Astrocyte (in vitro differentiated cells and primary cell): ENCODE measurements around the gene CST11. TPM values are rescaled to one million over a fixed set of nuclear protein-coding genes. Genes with fewer than 3 reads are reported as not detected.

ENCODE experiments used
- DNase-seq: peaks from one replicate; pipeline ENCODE4 v3.0.0-alpha.2; 2010; ENCODE audit warnings: low read depth
- FAIRE-seq: peaks from 2 replicates; lab custom pipeline; 2011; peaks lifted over from hg19 to GRCh38; lab: Jason Lieb, UNC
- H2AFZ ChIP-seq: 2 replicates; pipeline ENCODE4 v1.6.0; 2012; ENCODE audit warnings: low read depth, low read length, inconsistent platforms
- H3K27ac ChIP-seq: 2 replicates; pipeline ENCODE4 v1.5.1; 2011; ENCODE audit warnings: low read depth, low read length, inconsistent platforms
- H3K27me3 ChIP-seq: 2 replicates; pipeline ENCODE4 v1.6.0; 2011; ENCODE audit warnings: low read length, inconsistent platforms; ENCODE audit not compliant: insufficient read depth
- H3K36me3 ChIP-seq: 2 replicates; pipeline ENCODE4 v1.5.1; 2011; ENCODE audit warnings: low read length, inconsistent platforms; ENCODE audit not compliant: insufficient read depth
- H3K4me1 ChIP-seq: 2 replicates; pipeline ENCODE4 v1.5.1; 2011; ENCODE audit warnings: low read length, inconsistent platforms; ENCODE audit not compliant: insufficient read depth
- H3K4me2 ChIP-seq: 2 replicates; pipeline ENCODE4 v1.6.0; 2012; ENCODE audit warnings: low read length, inconsistent platforms
- H3K4me3 ChIP-seq: 2 replicates; pipeline ENCODE4 v1.5.1; 2011; ENCODE audit warnings: low read depth, mild to moderate bottlenecking, low read length, inconsistent platforms; ENCODE audit not compliant: insufficient read depth
- H3K79me2 ChIP-seq: 2 replicates; pipeline ENCODE4 v1.6.0; 2012; ENCODE audit warnings: mild to moderate bottlenecking, low read length, inconsistent platforms; ENCODE audit not compliant: insufficient read depth
- H3K9ac ChIP-seq: 2 replicates; pipeline ENCODE4 v1.6.0; 2012; ENCODE audit warnings: mild to moderate bottlenecking, low read length, inconsistent platforms
- H3K9me3 ChIP-seq: 2 replicates; pipeline ENCODE4 v1.5.1; 2012; ENCODE audit warnings: low read depth, mild to moderate bottlenecking, low read length, inconsistent platforms; ENCODE audit not compliant: insufficient read depth
- H4K20me1 ChIP-seq: 2 replicates; pipeline ENCODE4 v1.6.0; 2012; ENCODE audit warnings: low read length, inconsistent platforms; ENCODE audit not compliant: insufficient read depth
- H3K27ac Mint-ChIP-seq: one replicate; pipeline ENCODE4 v1.8.0; 2021; ENCODE audit warnings: mild to moderate bottlenecking, mixed read lengths; ENCODE audit not compliant: unreplicated experiment
- H3K27me3 Mint-ChIP-seq: one replicate; pipeline ENCODE4 v1.8.0; 2021; ENCODE audit warnings: low read depth, mixed read lengths; ENCODE audit not compliant: unreplicated experiment
- H3K36me3 Mint-ChIP-seq: one replicate; pipeline ENCODE4 v1.8.0; 2021; ENCODE audit warnings: low read depth, mixed read lengths; ENCODE audit not compliant: unreplicated experiment
- H3K4me1 Mint-ChIP-seq: one replicate; pipeline ENCODE4 v1.8.0; 2021; ENCODE audit warnings: low read depth, mixed read lengths; ENCODE audit not compliant: unreplicated experiment
- H3K4me3 Mint-ChIP-seq: one replicate; pipeline ENCODE4 v1.8.0; 2021; ENCODE audit warnings: mild to moderate bottlenecking, moderate library complexity, mixed read lengths; ENCODE audit not compliant: unreplicated experiment
- H3K9me3 Mint-ChIP-seq: one replicate; pipeline ENCODE4 v1.8.0; 2021; ENCODE audit warnings: mild to moderate bottlenecking, mixed read lengths; ENCODE audit not compliant: unreplicated experiment
- CTCF ChIP-seq: IDR thresholded peaks from 2 replicates; pipeline ENCODE4 v1.5.1; 2011; ENCODE audit warnings: low read depth, mild to moderate bottlenecking, inconsistent platforms, low read length, moderate library complexity; ENCODE audit not compliant: insufficient read depth
- EZH2 ChIP-seq: IDR thresholded peaks from 2 replicates; pipeline ENCODE4 v1.6.1; 2012; ENCODE audit warnings: mild to moderate bottlenecking, low read length, inconsistent platforms; ENCODE audit not compliant: insufficient read depth
- total RNA-seq: library from RNA; stranded (reverse); gene quantifications from 2 replicates; pipeline ENCODE4 v1.2.1, GENCODE V29; 2021

The CST11 gene
- total RNA-seq, 1 donor from 2014 or later = not detected

- no peaks in the 10 kb centered on the region for H3K36me3 Mint-ChIP-seq
- H3K4me2 ChIP-seq = no peak overlapping the region
- H3K4me3 ChIP-seq = no peak overlapping the region
- no peak overlapping the region for H3K27ac Mint-ChIP-seq
- H3K4me1 ChIP-seq = no peaks in the 10 kb centered on the region
- H3K36me3 ChIP-seq = no peaks in the 10 kb centered on the region
- H4K20me1 ChIP-seq = no peaks in the 10 kb centered on the region
- no peak overlapping the region for H3K4me3 Mint-ChIP-seq
- H3K9ac ChIP-seq = no peak overlapping the region
- H3K4me1 Mint-ChIP-seq = no peaks in the 10 kb centered on the region
- peaks cover 11% of the 10 kb centered on the region for H3K27me3 Mint-ChIP-seq
- H3K27ac ChIP-seq = no peak overlapping the region
- DNase-seq (no peak), FAIRE-seq (no peak)
- no peak overlapping the region for H2AFZ ChIP-seq
- no peaks in the 10 kb centered on the region for H3K9me3 ChIP-seq
- H3K27me3 ChIP-seq = peaks cover 3% of the 10 kb centered on the region
- H3K79me2 ChIP-seq = no peaks in the 10 kb centered on the region
- TF ChIP-seq CTCF (no peak), EZH2 (no peak)
- no peaks in the 10 kb centered on the region for H3K9me3 Mint-ChIP-seq
Measured at GRCh38 chr20:23438661-23439060, 14.0 kb downstream of the CST11 start.

GRCh38 chr20:23437126-23437899 lies 15.4 kb downstream of the CST11 start:
- Histone ChIP-seq H3K27ac (no peak overlapping the region), H3K79me2 (no peaks in the 10 kb centered on the region), H3K4me2 (no peak overlapping the region), H3K27me3 (peaks cover 3% of the 10 kb centered on the region), H2AFZ (no peak overlapping the region), H3K9ac (no peak overlapping the region), H3K4me3 (no peak overlapping the region), H3K4me1 (no peaks in the 10 kb centered on the region), H4K20me1 (no peaks in the 10 kb centered on the region), H3K9me3 (no peaks in the 10 kb centered on the region), H3K36me3 (no peaks in the 10 kb centered on the region)
- Mint-ChIP-seq H3K36me3 (no peaks in the 10 kb centered on the region), H3K4me3 (no peak overlapping the region), H3K9me3 (no peaks in the 10 kb centered on the region), H3K4me1 (no peaks in the 10 kb centered on the region), H3K27me3 (peaks cover 9% of the 10 kb centered on the region), H3K27ac (no peak overlapping the region)
- TF ChIP-seq EZH2 = no peak
- TF ChIP-seq CTCF = no peak
- no peak for FAIRE-seq
- no peak for DNase-seq

GRCh38 chr20:23436681-23437080 lies 16.0 kb downstream of the CST11 start:
- no peaks in the 10 kb centered on the region for H3K79me2 ChIP-seq
- no peak overlapping the region for H3K4me3 Mint-ChIP-seq
- TF ChIP-seq CTCF (no peak), EZH2 (no peak)
- H3K27me3 Mint-ChIP-seq = peaks cover 9% of the 10 kb centered on the region
- no peak overlapping the region for H2AFZ ChIP-seq
- H3K4me3 ChIP-seq = no peak overlapping the region
- no peak overlapping the region for H3K9ac ChIP-seq
- H3K4me1 ChIP-seq = no peaks in the 10 kb centered on the region
- H3K27ac Mint-ChIP-seq = no peak overlapping the region
- no peaks in the 10 kb centered on the region for H3K36me3 Mint-ChIP-seq
- H4K20me1 ChIP-seq = no peaks in the 10 kb centered on the region
- no peaks in the 10 kb centered on the region for H3K36me3 ChIP-seq
- H3K9me3 Mint-ChIP-seq = no peaks in the 10 kb centered on the region
- no peaks in the 10 kb centered on the region for H3K4me1 Mint-ChIP-seq
- no peak for FAIRE-seq
- peaks cover 3% of the 10 kb centered on the region for H3K27me3 ChIP-seq
- H3K9me3 ChIP-seq = no peaks in the 10 kb centered on the region
- DNase-seq = no peak
- no peak overlapping the region for H3K27ac ChIP-seq
- H3K4me2 ChIP-seq = no peak overlapping the region
